Measurements from ENCODE around the gene UBE2B. TPM values are rescaled to one million over a fixed set of nuclear protein-coding genes. Genes with fewer than 3 reads are reported as not detected.
"Not testable (repeated sequence)": the region's sequence is repeated elsewhere in the genome, so short reads cannot be mapped to it uniquely, and the experiment has no call there.

Gene UBE2B
- total RNA-seq, 1 donor from 2014 or later, result 106 TPM

GRCh38 chr5:134413046-134413445 lies 41.7 kb downstream of the UBE2B start:
- Histone ChIP-seq H3K36me3 (no peaks in the 10 kb centered on the region), H3K4me1 (peaks cover 29% of the 10 kb centered on the region), H3K9me3 (no peaks in the 10 kb centered on the region), H3K27ac (no peak overlapping the region), H3K27me3 (ENCODE audit: low read depth) (no peaks in the 10 kb centered on the region), H3K4me3 (no peak overlapping the region)
- DNase-seq (no peak), ATAC-seq (no peak)
- TF ChIP-seq CTCF (IDR thresholded peaks at IDR 0.05), result no peak
- intact Hi-C loops (cut with DNase I), result loop anchor here (5.0 kb wide), 1 partner anchor 114 kb away; the partner anchor contains the start of gene JADE2

GRCh38 chr5:134417707-134418106 lies 46.3 kb downstream of the UBE2B start:
- intact Hi-C loops (cut with DNase I), result no loop called here
- Histone ChIP-seq H3K4me1 (peaks cover 1% of the 10 kb centered on the region), H3K27ac (no peak overlapping the region), H3K27me3 (ENCODE audit: low read depth) (no peaks in the 10 kb centered on the region), H3K9me3 (peaks cover 4% of the 10 kb centered on the region), H3K36me3 (no peaks in the 10 kb centered on the region), H3K4me3 (no peak overlapping the region)
- TF ChIP-seq CTCF (IDR thresholded peaks at IDR 0.05), result no peak
- no peak for ATAC-seq
- DNase-seq, result no peak

- ATAC-seq (no peak), DNase-seq (no peak)
- no peak overlapping the region for H3K27ac ChIP-seq
- no peaks in the 10 kb centered on the region for H3K36me3 ChIP-seq
- H3K9me3 ChIP-seq, result peaks cover 4% of the 10 kb centered on the region
- no peak for TF ChIP-seq CTCF (IDR thresholded peaks at IDR 0.05)
- no peaks in the 10 kb centered on the region for H3K4me1 ChIP-seq
- no peak overlapping the region for H3K4me3 ChIP-seq
- no peaks in the 10 kb centered on the region for H3K27me3 ChIP-seq (ENCODE audit: low read depth)
- intact Hi-C loops (cut with DNase I), result no loop called here
Observed at GRCh38 chr5:134418958-134419357, 47.6 kb downstream of the UBE2B start.

- ATAC-seq (no peak), DNase-seq (no peak)
- intact Hi-C loops (cut with DNase I), result no loop called here
- Histone ChIP-seq H3K4me1 (no peaks in the 10 kb centered on the region), H3K9me3 (peaks cover 4% of the 10 kb centered on the region), H3K27me3 (ENCODE audit: low read depth) (no peaks in the 10 kb centered on the region), H3K36me3 (no peaks in the 10 kb centered on the region), H3K4me3 (no peak overlapping the region), H3K27ac (no peak overlapping the region)
- no peak for TF ChIP-seq CTCF (IDR thresholded peaks at IDR 0.05)
Observed at GRCh38 chr5:134420343-134420742, 49.0 kb downstream of the UBE2B start.

GRCh38 chr5:134421038-134421437 lies 49.7 kb downstream of the UBE2B start:
- DNase-seq; H3K36me3 ChIP-seq; H3K4me3 ChIP-seq; intact Hi-C loops (cut with DNase I); ATAC-seq; H3K27ac ChIP-seq; H3K4me1 ChIP-seq; H3K9me3 ChIP-seq; H3K27me3 ChIP-seq (ENCODE audit: low read depth): not testable (repeated sequence)

GRCh38 chr5:134422791-134423365 lies 51.5 kb downstream of the UBE2B start:
- intact Hi-C loops (cut with DNase I), result no loop called here
- TF ChIP-seq CTCF (IDR thresholded peaks at IDR 0.05), result no peak
- no peak overlapping the region for H3K27ac ChIP-seq
- DNase-seq (no peak), ATAC-seq (no peak)
- no peak overlapping the region for H3K4me3 ChIP-seq
- H3K27me3 ChIP-seq (ENCODE audit: low read depth), result no peaks in the 10 kb centered on the region
- no peaks in the 10 kb centered on the region for H3K4me1 ChIP-seq
- H3K36me3 ChIP-seq, result no peaks in the 10 kb centered on the region
- H3K9me3 ChIP-seq, result peaks cover 4% of the 10 kb centered on the region
